GM18502 (cell line): ENCODE data around the gene DALRD3.
"Not testable (repeated sequence)": the region's sequence is repeated elsewhere in the genome, so short reads cannot be mapped to it uniquely, and the experiment has no call there.

ENCODE experiments used
- ATAC-seq: cut with Tn5 transposase; IDR thresholded peaks from one replicate; pipeline ENCODE4 v1.9.1; 2021; ENCODE audit warnings: mild to moderate bottlenecking; ENCODE audit not compliant: unreplicated experiment, poor library complexity

The DALRD3 gene

GRCh38 chr3:49021813-49022687 is 3.7 kb upstream of the DALRD3 start, which contains the start of gene NDUFAF3:
Gene NDUFAF3 (plus strand): TSS chr3:49022121. CDS start chr3:49022145, 24 bp downstream.
- peak; percentile 59 for ATAC-seq

GRCh38 chr3:49021213-49021812 is 2.9 kb upstream of the DALRD3 start:
- peak; percentile 63 for ATAC-seq

GRCh38 chr3:49020330-49021212 is 2.2 kb upstream of the DALRD3 start:
- ATAC-seq, result peak; percentile 4

- ATAC-seq, result no peak
Measured at GRCh38 chr3:49019941-49020329, 1.6 kb upstream of the DALRD3 start.

- no peak for ATAC-seq
Measured at GRCh38 chr3:49018707-49019006, 277 bp upstream of the DALRD3 start.

GRCh38 chr3:49017229-49017970 is 980 bp downstream of the DALRD3 start:
- no peak for ATAC-seq

GRCh38 chr3:49016414-49017228 is 1.8 kb downstream of the DALRD3 start:
- ATAC-seq, result no peak

- no peak for ATAC-seq
Measured at GRCh38 chr3:49015765-49016164, 2.6 kb downstream of the DALRD3 start.

GRCh38 chr3:49015072-49015471 is 3.3 kb downstream of the DALRD3 start:
- ATAC-seq, result no peak

- no peak for ATAC-seq
Measured at GRCh38 chr3:49013738-49014660, 4.4 kb downstream of the DALRD3 start.

- no peak for ATAC-seq
Measured at GRCh38 chr3:49013113-49013737, 5.2 kb downstream of the DALRD3 start.

- ATAC-seq, result no peak
Measured at GRCh38 chr3:49012441-49013017, 5.9 kb downstream of the DALRD3 start.

- ATAC-seq, result no peak
Measured at GRCh38 chr3:49009396-49009795, 9.0 kb downstream of the DALRD3 start.

GRCh38 chr3:49008627-49009026 is 9.8 kb downstream of the DALRD3 start:
- not testable (repeated sequence) for ATAC-seq

GRCh38 chr3:49007771-49008528 is 10.4 kb downstream of the DALRD3 start:
- ATAC-seq, result peak; percentile 45

GRCh38 chr3:49007068-49007770 is 11.2 kb downstream of the DALRD3 start, which contains the start of gene WDR6:
Gene WDR6 (plus strand): TSS chr3:49007391. CDS start chr3:49007432, 41 bp downstream.
- ATAC-seq, result peak; percentile 82
